Measurements from ENCODE around the gene CCDC12.

Gene CCDC12

DNA sequence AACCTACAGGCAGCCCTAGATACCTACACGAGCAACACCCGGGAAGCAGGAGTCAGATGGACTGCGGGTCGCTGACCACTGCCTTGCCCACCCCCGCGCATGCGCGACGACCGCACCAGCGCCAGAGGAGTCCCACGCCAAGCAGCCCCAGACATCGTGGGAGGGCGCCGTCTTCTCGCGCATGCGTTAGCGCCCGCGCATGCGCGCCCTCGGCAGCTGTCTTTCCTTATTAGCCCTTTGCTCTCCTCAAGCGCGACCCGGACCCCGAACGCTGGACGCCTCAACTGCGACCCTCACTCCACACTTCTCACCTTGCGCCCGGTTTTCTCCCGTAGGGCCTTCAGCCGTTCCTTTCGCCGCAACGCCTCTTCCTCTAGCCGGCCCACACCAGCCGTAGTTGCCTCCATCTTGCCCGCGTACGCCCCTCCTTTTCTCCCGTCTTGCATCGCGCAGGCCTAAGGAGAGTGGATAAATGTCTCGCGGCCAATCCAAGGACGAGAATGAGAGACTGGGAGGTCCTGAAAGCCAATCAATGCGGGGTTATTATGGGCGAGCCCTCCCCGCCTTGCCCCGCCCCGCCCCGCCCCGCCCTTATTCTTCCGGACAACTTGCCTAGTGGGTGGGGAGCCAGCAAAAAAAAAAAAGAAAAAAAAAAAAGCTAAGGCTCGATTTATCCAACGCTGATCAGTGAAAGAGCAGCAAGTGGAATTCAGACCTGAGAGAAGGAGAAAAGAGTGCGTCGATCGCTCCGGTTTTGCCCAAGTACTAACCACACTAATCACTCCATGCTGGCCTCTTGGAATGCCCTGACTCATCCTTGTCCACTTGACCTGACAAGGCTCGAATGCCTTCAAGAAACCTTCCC lies at the start of gene CCDC12:
Gene CCDC12 (minus strand): TSS at position 420 of the 865 bp plus-strand sequence. CDS start 13 bp downstream, at position 407.
- DNase-seq: peak; percentile 91

- DNase-seq: no peak
These were observed 48.4 kb upstream of the CCDC12 start for GRCh38 chr3:47024932-47025331.

GRCh38 chr3:47022641-47023071 lies 46.1 kb upstream of the CCDC12 start:
- no peak for DNase-seq

- no peak for DNase-seq
These were observed 43.8 kb upstream of the CCDC12 start for GRCh38 chr3:47020311-47020710.

DNA sequence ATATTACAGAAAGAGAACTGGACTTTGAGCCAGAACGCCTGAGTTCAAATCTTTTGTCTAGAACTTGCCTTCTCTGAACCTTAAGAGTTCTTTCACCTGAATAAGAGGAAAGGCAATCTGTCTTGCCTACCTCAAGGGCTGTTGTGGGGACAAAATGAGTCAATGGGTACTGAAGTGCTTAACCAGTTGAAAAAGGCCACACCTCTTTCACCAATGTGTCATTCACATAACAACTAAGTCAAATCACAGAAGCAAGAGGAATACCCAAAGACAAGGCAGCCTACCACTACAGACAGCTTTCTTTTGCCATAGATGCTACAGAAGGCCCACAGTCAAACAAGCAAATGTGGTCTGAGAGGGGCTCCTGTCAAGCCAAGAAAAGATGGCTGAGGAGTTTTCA lies 42.7 kb upstream of the CCDC12 start:
- no peak for DNase-seq

- DNase-seq: no peak
These were observed 41.7 kb upstream of the CCDC12 start for GRCh38 chr3:47018269-47018611.

GRCh38 chr3:47017504-47018268 lies 41.1 kb upstream of the CCDC12 start:
- DNase-seq: no peak

GRCh38 chr3:47016934-47017435 lies 40.4 kb upstream of the CCDC12 start:
- DNase-seq: peak; percentile 57

GRCh38 chr3:47016086-47016933 lies 39.8 kb upstream of the CCDC12 start:
- DNase-seq: no peak

- no peak for DNase-seq
These were observed 38.6 kb upstream of the CCDC12 start for GRCh38 chr3:47015151-47015550.

DNA sequence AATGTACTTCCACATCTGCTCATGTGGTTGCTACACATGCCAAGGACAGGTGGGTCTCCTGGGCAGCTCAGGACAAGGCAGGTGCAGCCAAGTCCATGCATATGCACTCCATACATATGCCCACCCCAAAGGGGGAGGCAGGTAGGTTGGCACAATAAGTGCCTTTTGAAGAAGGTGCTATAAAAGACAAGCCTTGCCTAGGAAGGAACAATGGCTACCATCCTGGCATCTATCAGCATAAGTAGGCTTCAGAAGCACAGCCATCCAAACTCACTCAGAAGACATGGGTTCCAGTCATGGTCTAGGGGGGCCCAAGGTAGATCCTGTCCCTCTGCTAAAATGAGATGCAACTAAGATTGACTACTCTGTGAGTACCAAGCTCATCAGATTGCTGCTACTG lies 37.5 kb upstream of the CCDC12 start:
- DNase-seq: no peak

GRCh38 chr3:47013231-47013630 lies 36.7 kb upstream of the CCDC12 start:
- DNase-seq: no peak

DNA sequence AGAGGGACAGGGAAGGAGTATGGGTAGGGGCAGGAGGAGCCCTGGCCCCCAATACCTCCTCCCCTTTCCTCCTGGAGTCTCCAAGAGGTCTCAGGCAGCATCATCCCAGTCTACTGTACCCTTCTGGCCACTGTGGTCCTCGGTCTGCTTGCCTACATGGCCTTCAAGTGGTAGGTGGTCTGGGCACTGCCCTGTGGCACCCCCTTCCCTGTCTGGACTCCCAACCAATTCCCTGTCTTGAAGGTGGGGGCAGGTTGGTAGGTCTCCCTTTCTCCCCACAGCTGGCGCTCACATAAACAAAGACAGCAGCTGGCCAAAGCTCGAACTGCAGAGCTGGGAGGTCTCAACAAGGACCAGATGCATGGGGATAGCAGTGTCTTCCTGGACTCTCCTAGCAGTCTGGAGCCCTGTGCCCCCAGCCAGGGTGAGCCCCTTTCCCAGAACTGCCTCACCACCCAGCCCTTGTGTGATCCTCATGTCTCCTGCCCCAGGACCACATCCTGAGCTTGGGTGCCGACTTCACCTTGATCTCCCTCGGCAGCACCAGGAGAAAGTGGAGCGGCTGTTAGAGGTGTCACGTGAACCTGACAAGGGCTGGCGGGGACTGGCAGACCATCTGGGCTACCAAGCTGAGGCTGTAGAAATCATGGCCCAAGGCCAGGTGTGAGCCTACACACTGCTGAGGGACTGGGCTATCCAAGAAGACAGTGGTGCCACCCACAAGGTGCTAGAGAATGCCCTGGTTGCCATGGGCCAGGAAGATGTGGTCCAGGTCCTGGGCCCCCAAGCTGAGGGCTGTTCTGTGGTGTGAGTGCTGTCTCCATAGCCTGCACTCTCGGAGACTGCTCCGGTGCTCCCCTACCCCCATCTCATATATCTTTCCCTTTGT lies 36.0 kb upstream of the CCDC12 start:
- peak; percentile 55 for DNase-seq

DNA sequence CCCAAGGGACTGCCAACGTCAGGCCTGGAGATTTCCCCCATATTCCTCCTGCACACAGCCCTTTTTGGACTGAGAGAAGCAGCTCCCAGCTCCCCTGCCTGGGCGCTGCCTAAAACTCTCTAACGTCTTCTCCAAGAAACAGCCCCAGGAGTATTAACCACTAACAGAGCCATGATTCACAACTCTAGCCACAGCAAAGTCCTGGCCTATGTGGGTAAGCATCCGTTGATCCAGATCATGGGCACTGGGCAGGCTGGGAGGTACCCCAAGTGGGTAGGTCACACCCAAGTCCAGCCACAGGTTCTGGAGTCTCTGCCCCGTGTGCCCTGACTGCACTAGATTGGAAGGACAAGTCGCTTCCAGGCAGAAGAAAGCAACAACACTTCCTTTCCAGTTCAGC lies 34.8 kb upstream of the CCDC12 start:
- peak; percentile 48 for DNase-seq

DNA sequence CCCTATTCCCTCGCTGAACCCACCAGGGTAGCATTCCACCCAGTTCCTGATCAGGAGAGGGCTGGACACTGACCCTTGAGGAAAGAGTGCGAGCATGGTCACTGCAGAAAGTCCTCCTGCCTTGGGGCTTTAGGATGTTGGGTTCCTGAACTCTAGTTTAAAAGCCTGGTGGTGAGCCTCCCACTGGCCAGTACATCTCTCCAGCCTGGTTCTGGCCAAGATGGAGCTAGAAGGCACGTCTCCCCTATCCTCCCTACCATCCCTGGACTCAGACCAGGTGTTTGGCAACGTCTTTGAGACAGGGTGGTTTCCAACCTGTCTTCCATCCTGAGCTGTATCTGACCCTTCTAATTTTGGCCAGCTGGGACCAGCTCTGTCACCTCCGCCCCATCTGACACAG lies 34.4 kb upstream of the CCDC12 start:
- DNase-seq: no peak

- peak; percentile 57 for DNase-seq
These were observed 33.7 kb upstream of the CCDC12 start for GRCh38 chr3:47010111-47010712.

DNA sequence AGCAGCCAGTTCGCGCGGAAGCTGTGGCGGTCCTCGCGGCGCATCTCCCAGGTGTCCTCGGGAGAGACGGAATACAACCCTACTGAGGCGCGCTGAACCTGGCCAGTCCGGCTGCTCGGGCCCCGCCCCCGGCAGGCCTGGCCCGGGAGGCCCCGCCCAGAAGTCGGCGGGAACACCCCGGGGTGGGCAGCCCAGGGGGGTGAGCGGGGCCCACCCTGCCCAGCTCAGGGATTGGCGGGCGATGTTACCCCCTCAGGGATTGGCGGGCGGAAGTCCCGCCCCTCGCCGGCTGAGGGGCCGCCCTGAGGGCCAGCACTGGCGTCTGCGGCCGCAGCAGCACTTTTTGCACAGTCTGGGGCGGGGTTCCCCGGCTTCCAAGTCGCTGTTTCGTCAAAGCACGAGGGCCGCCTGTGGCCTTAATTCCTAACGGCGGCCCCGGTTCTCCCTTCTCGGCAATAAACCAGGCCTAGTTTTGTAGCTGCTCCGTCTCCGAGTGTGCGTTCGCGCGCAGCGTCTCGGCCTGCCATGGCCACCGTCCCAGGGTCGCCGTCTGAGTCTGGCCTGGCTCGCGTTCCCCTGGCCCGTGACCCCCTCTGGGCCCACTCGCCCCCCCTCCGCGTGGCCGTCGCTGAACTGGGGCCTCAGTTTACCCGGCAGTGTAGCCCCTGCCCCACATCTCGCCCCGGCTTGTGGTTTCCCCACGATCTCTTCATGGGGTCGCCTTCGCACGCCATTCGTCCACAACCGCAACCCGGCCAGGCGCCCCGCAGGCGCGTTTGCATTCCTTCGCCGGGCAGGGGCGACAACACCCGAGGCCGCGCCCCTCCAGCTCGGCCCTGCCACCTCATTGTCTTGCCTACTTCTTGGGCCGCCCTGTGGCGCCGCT lies 32.9 kb upstream of the CCDC12 start:
- peak; percentile 87 for DNase-seq

DNA sequence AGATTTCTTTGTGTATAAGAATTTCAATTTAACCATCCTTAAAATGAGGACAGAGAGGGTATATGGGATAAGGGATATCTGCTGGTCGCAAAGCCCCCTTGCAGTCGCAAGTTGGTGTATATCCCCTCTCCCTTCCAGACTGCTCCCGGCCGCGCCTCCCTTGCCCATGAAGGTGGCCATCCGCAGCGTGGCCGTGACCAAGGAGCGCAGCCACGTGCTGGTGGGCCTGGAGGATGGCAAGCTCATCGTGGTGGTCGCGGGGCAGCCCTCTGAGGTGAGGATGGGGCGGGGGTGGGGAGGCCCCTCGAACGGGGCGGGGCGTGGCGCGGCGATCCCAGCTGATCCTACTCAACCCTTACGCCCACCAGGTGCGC lies 32.3 kb upstream of the CCDC12 start:
- DNase-seq: no peak

DNA sequence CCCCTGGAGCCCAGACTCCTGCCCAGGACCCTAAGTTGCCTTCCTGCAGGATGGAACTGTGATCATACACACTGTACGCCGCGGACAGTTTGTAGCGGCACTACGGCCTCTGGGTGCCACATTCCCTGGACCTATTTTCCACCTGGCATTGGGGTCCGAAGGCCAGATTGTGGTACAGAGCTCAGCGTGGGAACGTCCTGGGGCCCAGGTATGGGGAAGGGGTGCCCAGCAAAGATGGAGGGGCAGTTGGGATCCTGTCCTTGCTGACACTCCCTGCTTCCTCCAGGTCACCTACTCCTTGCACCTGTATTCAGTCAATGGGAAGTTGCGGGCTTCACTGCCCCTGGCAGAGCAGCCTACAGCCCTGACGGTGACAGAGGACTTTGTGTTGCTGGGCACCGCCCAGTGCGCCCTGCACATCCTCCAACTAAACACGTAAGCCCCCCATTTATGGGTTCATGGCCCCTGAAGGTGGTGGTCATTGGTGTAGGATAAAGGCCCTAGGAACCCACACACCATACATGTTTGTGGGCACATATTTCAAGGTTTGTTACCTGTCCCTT lies 31.8 kb upstream of the CCDC12 start:
- DNase-seq: no peak
